Mesenchymal stem cell (in vitro differentiated cells and primary cell): Measurements from ENCODE around the gene LRRN2.
"Not testable (repeated sequence)": the region's sequence is repeated elsewhere in the genome, so short reads cannot be mapped to it uniquely, and the experiment has no call there.

Source experiments
- DNase-seq: peaks from one replicate; pipeline ENCODE4 v3.0.0-alpha.2; 2013
- H2AFZ ChIP-seq: one replicate; pipeline ENCODE4 v1.6.1; 2013; ENCODE audit warnings: low read depth, mild to moderate bottlenecking, control low read depth, inconsistent platforms, low read length, moderate library complexity
- H2AK5ac ChIP-seq: 2 replicates; pipeline ENCODE4 v1.6.1; 2013; ENCODE audit warnings: low read length, moderate library complexity, mild to moderate bottlenecking, inconsistent platforms; ENCODE audit not compliant: severe bottlenecking
- H2BK120ac ChIP-seq: one replicate; pipeline ENCODE4 v1.6.1; 2013; ENCODE audit warnings: low read depth, mild to moderate bottlenecking, inconsistent platforms, low read length, moderate library complexity
- H2BK12ac ChIP-seq, 2 experiments: one replicate each; pipeline ENCODE4 v1.6.1; 2013; ENCODE audit warnings: inconsistent platforms in 2 of 2, low read length in 2 of 2, mild to moderate bottlenecking in 2 of 2, moderate library complexity in 2 of 2, control low read depth in 1 of 2
- H2BK15ac ChIP-seq: one replicate; pipeline ENCODE4 v1.6.1; 2013; ENCODE audit warnings: mild to moderate bottlenecking, low read depth, inconsistent platforms; ENCODE audit not compliant: poor library complexity, severe bottlenecking
- H2BK5ac ChIP-seq: 2 replicates; pipeline ENCODE4 v1.6.1; 2013; ENCODE audit warnings: low read depth, mild to moderate bottlenecking, low read length, control low read depth, inconsistent platforms; ENCODE audit not compliant: poor library complexity, severe bottlenecking
- H3K14ac ChIP-seq, 2 experiments: one replicate each; pipeline ENCODE4 v1.6.1; 2013; ENCODE audit warnings: inconsistent platforms in 2 of 2, low read length in 2 of 2, control low read depth in 1 of 2, mild to moderate bottlenecking in 1 of 2, moderate library complexity in 1 of 2
- H3K18ac ChIP-seq, 2 experiments: one replicate each; pipeline ENCODE4 v1.6.1; 2013; ENCODE audit warnings: inconsistent platforms in 2 of 2, low read length in 2 of 2, control low read depth in 1 of 2, low read depth in 1 of 2, mild to moderate bottlenecking in 1 of 2
- H3K23ac ChIP-seq, 2 experiments: one replicate each; pipeline ENCODE4 v1.6.1; 2013; ENCODE audit warnings: inconsistent platforms in 2 of 2, low read length in 2 of 2, mild to moderate bottlenecking in 2 of 2, moderate library complexity in 2 of 2, control low read depth in 1 of 2
- H3K27ac ChIP-seq: 2 replicates; pipeline ENCODE4 v1.5.1; 2013; ENCODE audit warnings: mild to moderate bottlenecking, moderate library complexity, low read length, control low read depth, inconsistent platforms; ENCODE audit not compliant: poor library complexity, severe bottlenecking
- H3K27me3 ChIP-seq, 2 experiments: 2 replicates each; pipeline versions ENCODE4 v1.6.1 to v1.7.0; 2013; ENCODE audit warnings: low read length in 2 of 2, mild to moderate bottlenecking in 2 of 2, moderate library complexity in 2 of 2, control low read depth in 1 of 2, inconsistent platforms in 1 of 2; ENCODE audit not compliant: control insufficient read depth in 1 of 2, insufficient read depth in 1 of 2
- H3K36me3 ChIP-seq, 2 experiments: 2 replicates each; pipeline versions ENCODE4 v1.6.1 to v1.7.0; 2013; ENCODE audit warnings: low read length in 2 of 2, control low read depth in 1 of 2, inconsistent platforms in 1 of 2, low read depth in 1 of 2, mild to moderate bottlenecking in 1 of 2; ENCODE audit not compliant: insufficient read depth in 2 of 2, control insufficient read depth in 1 of 2
- H3K4ac ChIP-seq, 2 experiments: one replicate each; pipeline ENCODE4 v1.6.1; 2013; ENCODE audit warnings: inconsistent platforms in 2 of 2, low read length in 2 of 2, mild to moderate bottlenecking in 2 of 2, moderate library complexity in 2 of 2, control low read depth in 1 of 2, low read depth in 1 of 2
- H3K4me1 ChIP-seq: 2 replicates; pipeline ENCODE4 v1.6.1; 2013; ENCODE audit warnings: low read depth, low read length, control low read depth; ENCODE audit not compliant: control insufficient read depth, insufficient read depth
- H3K4me2 ChIP-seq: 2 replicates; pipeline ENCODE4 v1.6.1; 2013; ENCODE audit warnings: low read length, mild to moderate bottlenecking, inconsistent platforms; ENCODE audit not compliant: poor library complexity, severe bottlenecking
- H3K4me3 ChIP-seq, 2 experiments: 2 replicates each; pipeline versions ENCODE4 v1.5.1 to v1.7.0; 2013; ENCODE audit warnings: low read length in 2 of 2, mild to moderate bottlenecking in 2 of 2, control low read depth in 1 of 2, low read depth in 1 of 2; ENCODE audit not compliant: insufficient read depth in 1 of 2
- H3K79me1 ChIP-seq: replicated peaks from 2 replicates; pipeline ENCODE4 v1.6.1; 2013; ENCODE audit warnings: mild to moderate bottlenecking, control low read depth, low read length, inconsistent platforms; ENCODE audit not compliant: poor library complexity, severe bottlenecking
- H3K9ac ChIP-seq: 2 replicates; pipeline ENCODE4 v1.7.0; 2013; ENCODE audit warnings: mild to moderate bottlenecking, low read length, moderate library complexity
- H3K9me3 ChIP-seq: 2 replicates; pipeline ENCODE4 v1.7.0; 2013; ENCODE audit warnings: mild to moderate bottlenecking, low read length; ENCODE audit not compliant: control insufficient read depth
- H4K8ac ChIP-seq: one replicate; pipeline ENCODE4 v1.6.1; 2013; ENCODE audit warnings: inconsistent platforms, mild to moderate bottlenecking, low read length, moderate library complexity
- H4K91ac ChIP-seq: one replicate; pipeline ENCODE4 v1.6.1; 2013; ENCODE audit warnings: mild to moderate bottlenecking, low read length, inconsistent platforms
- WGBS: methylation state at CpG from one replicate; pipeline ENCODE4 v1.1.7; 2013; ENCODE audit warnings: mixed read lengths; 5-methylcytosine and 5-hydroxymethylcytosine counted together

The LRRN2 gene

DNA sequence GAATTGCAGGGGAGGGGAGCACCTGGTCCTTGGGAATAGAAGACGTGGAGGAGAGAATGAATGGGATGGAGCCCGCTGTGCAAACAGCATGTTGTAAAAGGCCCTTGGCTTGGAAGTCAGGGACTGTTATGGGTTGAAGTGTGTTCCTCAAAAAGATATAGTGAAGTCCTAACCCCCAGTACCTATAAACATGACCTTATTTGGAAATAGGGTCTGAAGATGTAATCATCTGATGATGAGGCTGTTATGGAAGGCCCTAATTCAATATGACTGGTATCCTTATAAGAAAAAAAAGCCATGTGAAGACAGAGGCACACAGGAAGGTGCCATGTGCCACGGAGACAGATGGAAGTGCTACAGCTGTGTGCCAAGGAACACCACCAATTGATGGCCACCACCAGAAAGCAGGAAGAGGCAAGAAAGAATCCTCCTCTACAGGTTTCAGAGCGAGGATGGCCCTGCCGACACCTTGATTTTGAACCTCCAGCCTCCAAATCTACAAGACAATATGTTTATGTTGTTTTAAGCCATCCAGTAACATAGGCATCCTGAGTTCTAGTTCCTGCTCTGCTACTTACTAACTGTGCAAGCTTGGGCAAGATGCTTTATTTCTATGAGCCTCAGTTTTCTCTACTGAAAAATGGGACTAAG, 51.2 kb downstream of the LRRN2 start:
- no peak overlapping the region for H3K4me3 ChIP-seq
- H2BK12ac ChIP-seq, result no peak overlapping the region
- H2BK15ac ChIP-seq, result no peak overlapping the region
- H3K79me1 ChIP-seq, result no peaks in the 10 kb centered on the region
- no peak overlapping the region for H3K14ac ChIP-seq
- no peak overlapping the region for H4K91ac ChIP-seq
- no peak overlapping the region for H2BK5ac ChIP-seq
- no peak overlapping the region for H2BK120ac ChIP-seq
- H3K4me2 ChIP-seq, result no peak overlapping the region
- no peak overlapping the region for H3K27ac ChIP-seq
- WGBS, result 93% methylated on average over 5 of the region's 5 CpGs
- no peaks in the 10 kb centered on the region for H3K36me3 ChIP-seq
- no peaks in the 10 kb centered on the region for H3K4me1 ChIP-seq
- DNase-seq, result no peak
- no peaks in the 10 kb centered on the region for H3K9me3 ChIP-seq
- H3K4ac ChIP-seq, result no peak overlapping the region
- H2AK5ac ChIP-seq, result no peak overlapping the region
- H3K27me3 ChIP-seq, result peaks cover 4 to 58% of the 10 kb centered on the region in 2 experiments
- no peak overlapping the region for H2AFZ ChIP-seq
- no peak overlapping the region for H4K8ac ChIP-seq
- H3K9ac ChIP-seq, result no peak overlapping the region
- H3K23ac ChIP-seq, result no peak overlapping the region
- H3K18ac ChIP-seq, result no peak overlapping the region

DNA sequence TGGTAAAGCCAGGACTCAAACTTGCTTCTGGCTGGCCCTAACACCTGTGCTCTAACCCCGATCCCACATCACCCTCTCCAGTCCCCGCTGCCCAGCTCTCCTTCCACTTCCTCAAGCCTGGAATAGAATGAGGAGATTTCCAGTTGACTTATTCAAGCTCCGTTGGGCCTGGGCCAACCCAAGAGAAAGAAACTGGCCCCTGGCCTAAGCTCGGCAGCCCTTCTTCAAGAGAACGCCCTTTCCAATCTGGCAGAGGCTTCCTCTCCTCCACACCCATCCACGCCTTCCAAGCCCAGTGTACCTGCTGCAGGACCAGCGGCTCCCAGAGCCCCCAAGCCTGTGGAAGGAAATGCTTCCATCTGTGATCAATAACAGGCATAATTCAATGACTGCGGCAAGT, 51.9 kb downstream of the LRRN2 start:
- H2BK5ac ChIP-seq, result no peak overlapping the region
- H2AFZ ChIP-seq, result no peak overlapping the region
- no peak overlapping the region for H4K91ac ChIP-seq
- no peak overlapping the region for H3K23ac ChIP-seq
- no peaks in the 10 kb centered on the region for H3K79me1 ChIP-seq
- no peaks in the 10 kb centered on the region for H3K4me1 ChIP-seq
- H3K4me2 ChIP-seq, result no peak overlapping the region
- H2AK5ac ChIP-seq, result no peak overlapping the region
- H3K9me3 ChIP-seq, result no peaks in the 10 kb centered on the region
- H3K9ac ChIP-seq, result no peak overlapping the region
- H2BK120ac ChIP-seq, result no peak overlapping the region
- H3K14ac ChIP-seq, result no peak overlapping the region
- no peak overlapping the region for H3K27ac ChIP-seq
- no peaks in the 10 kb centered on the region for H3K36me3 ChIP-seq
- peaks cover 4 to 64% of the 10 kb centered on the region in 2 experiments for H3K27me3 ChIP-seq
- H4K8ac ChIP-seq, result no peak overlapping the region
- H3K18ac ChIP-seq, result no peak overlapping the region
- H3K4me3 ChIP-seq, result no peak overlapping the region
- no peak overlapping the region for H2BK15ac ChIP-seq
- H2BK12ac ChIP-seq, result no peak overlapping the region
- no peak overlapping the region for H3K4ac ChIP-seq
- DNase-seq, result no peak
- 81% methylated on average over 6 of the region's 8 CpGs for WGBS

DNA sequence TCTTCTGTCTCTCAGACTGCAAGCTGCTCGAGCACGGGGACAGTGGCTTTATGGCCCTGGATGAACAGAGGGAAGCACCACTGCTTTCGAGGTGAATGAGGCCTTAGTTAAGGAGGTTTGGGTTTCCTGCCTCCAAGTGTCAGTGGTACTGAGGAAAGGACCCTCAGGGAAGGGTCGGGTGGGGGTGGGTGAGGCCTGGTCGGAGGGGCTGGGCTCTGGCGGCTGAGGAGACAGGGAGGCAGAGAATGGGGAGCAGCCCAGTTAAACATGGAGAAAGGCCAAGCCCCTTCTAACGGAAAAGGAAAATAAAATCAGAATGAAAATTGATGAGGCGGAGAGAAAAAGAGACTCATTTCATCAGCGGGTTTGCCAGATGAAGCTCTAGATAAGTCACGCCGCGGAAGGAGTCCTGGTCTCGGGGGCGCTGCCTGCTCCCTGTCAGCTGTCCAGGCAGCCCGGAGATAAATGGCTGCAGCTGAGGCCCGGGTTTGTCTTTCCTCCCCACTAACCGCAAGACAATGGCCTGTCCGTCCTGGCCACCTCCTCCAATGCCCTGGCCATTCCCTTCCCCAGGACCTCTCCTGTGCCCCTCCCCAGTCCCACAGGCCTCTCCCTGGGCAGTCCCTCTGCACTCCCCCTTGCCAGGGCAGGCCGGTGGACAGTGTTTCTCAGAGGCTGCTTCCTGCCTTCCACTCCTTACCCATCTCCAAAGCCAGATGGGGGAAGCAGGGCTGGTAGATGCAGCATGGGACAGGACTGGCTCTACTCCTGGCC, 55.2 kb downstream of the LRRN2 start:
- Histone ChIP-seq H3K27ac (no peak overlapping the region), H3K4me1 (no peaks in the 10 kb centered on the region), H3K23ac (no peak overlapping the region), H2AK5ac (no peak overlapping the region), H3K36me3 (no peaks in the 10 kb centered on the region), H3K18ac (no peak overlapping the region), H3K9me3 (no peaks in the 10 kb centered on the region), H2BK15ac (no peak overlapping the region), H3K9ac (no peak overlapping the region), H3K14ac (no peak overlapping the region), H4K8ac (no peak overlapping the region), H2BK12ac (peak overlapping the region in 1 of 2 experiments; percentile 16), H3K4me2 (no peak overlapping the region), H2AFZ (no peak overlapping the region), H3K4ac (no peak overlapping the region), H2BK5ac (no peak overlapping the region), H3K27me3 (peaks cover 13 to 82% of the 10 kb centered on the region in 2 experiments), H2BK120ac (no peak overlapping the region), H3K4me3 (no peak overlapping the region), H4K91ac (no peak overlapping the region), H3K79me1 (no peaks in the 10 kb centered on the region)
- peak; percentile 50 for DNase-seq
- WGBS, result 52% methylated on average over 19 of the region's 19 CpGs

DNA sequence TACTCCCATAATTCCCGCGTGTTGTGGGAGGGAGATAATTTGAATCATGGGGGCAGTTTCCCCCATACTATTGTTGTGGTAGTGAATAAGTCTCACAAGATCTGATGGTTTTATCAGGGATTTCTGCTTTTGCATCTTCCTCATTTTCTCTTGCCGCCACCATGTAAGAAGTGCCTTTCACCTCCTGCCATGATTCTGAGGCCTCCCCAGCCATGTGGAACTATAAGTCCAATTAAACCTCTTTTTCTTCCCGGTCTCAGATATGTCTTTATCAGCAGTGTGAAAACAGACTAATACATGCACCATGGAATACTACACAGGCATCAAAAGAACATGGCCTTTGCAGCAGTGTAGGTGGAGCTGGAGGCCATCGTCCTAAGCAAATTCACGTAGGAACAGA, 56.1 kb downstream of the LRRN2 start:
- peaks cover 14 to 81% of the 10 kb centered on the region in 2 experiments for H3K27me3 ChIP-seq
- H2AK5ac ChIP-seq, H3K9ac ChIP-seq, H3K27ac ChIP-seq, H2BK12ac ChIP-seq, H2BK5ac ChIP-seq, H3K14ac ChIP-seq, H3K23ac ChIP-seq, H3K4me1 ChIP-seq, DNase-seq, H3K4me3 ChIP-seq, H3K18ac ChIP-seq, H2AFZ ChIP-seq, H3K9me3 ChIP-seq, H4K91ac ChIP-seq, H4K8ac ChIP-seq, H2BK15ac ChIP-seq, H3K4ac ChIP-seq, H3K4me2 ChIP-seq, H3K79me1 ChIP-seq, H2BK120ac ChIP-seq, H3K36me3 ChIP-seq: not testable (repeated sequence)
- WGBS, result 90% methylated on average over 4 of the region's 6 CpGs
